HUDEP-2 (cell line): Measurements from ENCODE around the gene TH.

Experiments
- DNase-seq, 76 experiments: peaks; one replicate each; lab custom pipeline; 2025; ENCODE audit not compliant: unreplicated experiment in 76 of 76; lab: John Stamatoyannopoulos, UW

The TH gene

GRCh38 chr11:2120359-2121100 lies 51.1 kb downstream of the TH start:
- DNase-seq, result no peak

GRCh38 chr11:2118677-2119076 lies 52.9 kb downstream of the TH start:
- no peak for DNase-seq

- DNase-seq, result no peak
Measured at GRCh38 chr11:2116680-2117079, 54.9 kb downstream of the TH start.

- no peak for DNase-seq
Measured at GRCh38 chr11:2115308-2115707, 56.3 kb downstream of the TH start.

- DNase-seq, result no peak
Measured at GRCh38 chr11:2114430-2115241, 57.0 kb downstream of the TH start.
